Measurements from ENCODE around the gene RPS16.

Gene RPS16

GRCh38 chr19:39413911-39414608, 21.7 kb downstream of the RPS16 start:
- TF ChIP-seq, protein P1, sequence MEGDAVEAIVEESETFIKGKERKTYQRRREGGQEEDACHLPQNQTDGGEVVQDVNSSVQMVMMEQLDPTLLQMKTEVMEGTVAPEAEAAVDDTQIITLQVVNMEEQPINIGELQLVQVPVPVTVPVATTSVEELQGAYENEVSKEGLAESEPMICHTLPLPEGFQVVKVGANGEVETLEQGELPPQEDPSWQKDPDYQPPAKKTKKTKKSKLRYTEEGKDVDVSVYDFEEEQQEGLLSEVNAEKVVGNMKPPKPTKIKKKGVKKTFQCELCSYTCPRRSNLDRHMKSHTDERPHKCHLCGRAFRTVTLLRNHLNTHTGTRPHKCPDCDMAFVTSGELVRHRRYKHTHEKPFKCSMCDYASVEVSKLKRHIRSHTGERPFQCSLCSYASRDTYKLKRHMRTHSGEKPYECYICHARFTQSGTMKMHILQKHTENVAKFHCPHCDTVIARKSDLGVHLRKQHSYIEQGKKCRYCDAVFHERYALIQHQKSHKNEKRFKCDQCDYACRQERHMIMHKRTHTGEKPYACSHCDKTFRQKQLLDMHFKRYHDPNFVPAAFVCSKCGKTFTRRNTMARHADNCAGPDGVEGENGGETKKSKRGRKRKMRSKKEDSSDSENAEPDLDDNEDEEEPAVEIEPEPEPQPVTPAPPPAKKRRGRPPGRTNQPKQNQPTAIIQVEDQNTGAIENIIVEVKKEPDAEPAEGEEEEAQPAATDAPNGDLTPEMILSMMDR (IDR thresholded peaks at IDR 0.05): no peak

- TF ChIP-seq, protein P1 (IDR thresholded peaks at IDR 0.05): no peak
These were observed 22.4 kb downstream of the RPS16 start for GRCh38 chr19:39413272-39413910.

DNA sequence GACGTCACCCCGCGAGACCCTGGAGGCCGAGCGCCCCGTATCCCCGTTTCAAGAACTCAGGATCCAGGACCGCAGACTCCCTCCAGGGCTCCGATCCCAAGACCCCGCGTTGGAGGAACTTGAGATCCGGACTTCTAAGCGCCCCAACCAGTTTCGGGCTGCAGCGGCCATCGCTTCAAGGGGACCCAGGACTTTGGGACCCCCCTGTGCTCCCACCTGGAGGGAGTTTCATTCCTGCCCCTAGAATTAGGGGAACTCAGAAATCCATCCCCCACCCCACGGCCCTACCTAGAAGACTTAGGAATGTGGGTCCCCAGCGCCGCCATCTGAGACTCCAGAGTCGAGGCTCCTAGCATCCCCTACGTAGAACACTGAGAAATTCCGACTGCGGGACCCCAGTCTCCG, 22.9 kb downstream of the RPS16 start:
- TF ChIP-seq, protein P1 (IDR thresholded peaks at IDR 0.05): peak; percentile 18

DNA sequence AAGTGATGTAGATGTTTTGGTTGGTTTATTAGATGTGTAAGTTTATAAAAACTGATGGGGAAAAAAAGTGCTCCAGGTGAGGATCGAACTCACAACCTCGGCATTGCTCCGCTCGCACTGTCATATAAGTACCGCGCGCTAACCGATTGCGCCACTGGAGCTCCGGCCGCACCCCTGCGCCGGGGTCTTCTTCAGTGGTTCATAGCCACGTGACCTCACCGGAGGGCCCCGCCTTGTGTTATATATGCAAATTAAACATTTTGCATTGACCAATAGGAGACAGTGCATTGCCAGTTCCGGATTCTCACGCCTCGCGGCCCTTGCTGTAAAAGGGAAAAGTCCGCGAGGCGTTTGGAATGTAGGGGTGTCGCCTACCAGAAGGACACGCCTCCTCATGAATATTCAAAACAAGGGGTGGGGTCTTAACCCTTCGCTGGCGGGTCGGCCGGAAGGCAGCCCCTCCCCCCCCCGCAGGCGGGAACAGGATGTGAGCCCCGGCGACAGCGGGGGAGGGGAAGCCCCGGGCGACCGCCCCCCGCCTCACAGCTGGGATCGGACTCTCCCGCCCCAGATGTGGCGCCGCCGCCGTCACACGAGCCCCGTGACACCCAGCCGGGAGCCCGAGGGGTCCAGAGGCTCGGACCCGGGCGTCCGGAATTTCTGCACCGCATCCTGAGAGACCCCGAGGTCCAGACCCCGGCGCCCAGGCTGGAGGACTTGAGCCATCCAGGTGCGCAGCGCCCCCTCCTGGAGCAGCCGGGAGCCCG, 23.5 kb downstream of the RPS16 start, which contains the start of gene PLEKHG2:
Gene PLEKHG2, plus strand, starts transcription at position 570 of the 767 bp plus-strand sequence. CDS start 1,418 bp downstream, outside the sequence.
- TF ChIP-seq, protein P1 (IDR thresholded peaks at IDR 0.05): peak; percentile 88

- TF ChIP-seq, protein P1 (IDR thresholded peaks at IDR 0.05): peak; percentile 93
These were observed 24.0 kb downstream of the RPS16 start for GRCh38 chr19:39411832-39412099.

GRCh38 chr19:39411081-39411831, 24.5 kb downstream of the RPS16 start:
- TF ChIP-seq, protein P1 (IDR thresholded peaks at IDR 0.05): no peak

- TF ChIP-seq, protein P1 (IDR thresholded peaks at IDR 0.05): no peak
These were observed 25.0 kb downstream of the RPS16 start for GRCh38 chr19:39410831-39411080.

Measured in LNCAP (cell line).